CD14-positive monocyte (primary cell): ENCODE results near the gene SAT2. TPM values are rescaled to one million over a fixed set of nuclear protein-coding genes. Genes with fewer than 3 reads are reported as not detected.

Source experiments
- DNase-seq, 3 donors: peaks; one replicate each; pipeline ENCODE4 v3.0.0-alpha.2; 2011 to 2022
- H2AFZ ChIP-seq: 2 replicates; pipeline ENCODE4 v1.6.0; 2012; ENCODE audit warnings: mild to moderate bottlenecking, low read depth, low read length, inconsistent platforms; ENCODE audit not compliant: insufficient read depth, poor library complexity, severe bottlenecking
- H3K27ac ChIP-seq, 2 donors: 1 replicate in 1 of 2; 2 replicates in 1 of 2; pipeline ENCODE4 v1.5.1; 2012 to 2013; ENCODE audit warnings: low read length in 2 of 2, control low read depth in 1 of 2, inconsistent platforms in 1 of 2, low read depth in 1 of 2, mild to moderate bottlenecking in 1 of 2
- H3K27me3 ChIP-seq, 2 donors: one replicate each; pipeline versions ENCODE4 v1.6.0 to v1.6.1; 2011 to 2013; ENCODE audit warnings: low read length in 2 of 2; ENCODE audit not compliant: control insufficient read depth in 2 of 2, insufficient read depth in 2 of 2
- H3K36me3 ChIP-seq, 2 donors: replicated peaks in 1 of 2; 1 replicate in 1 of 2; 2 replicates in 1 of 2; pipeline versions ENCODE4 v1.5.1 to v1.6.1; 2012 to 2013; ENCODE audit warnings: low read length in 2 of 2, control low read depth in 1 of 2, inconsistent platforms in 1 of 2, mild to moderate bottlenecking in 1 of 2; ENCODE audit not compliant: insufficient read depth in 2 of 2, control insufficient read depth in 1 of 2
- H3K4me1 ChIP-seq, 2 donors: 1 replicate in 1 of 2; 2 replicates in 1 of 2; pipeline versions ENCODE4 v1.5.1 to v1.6.1; 2012 to 2013; ENCODE audit warnings: low read length in 2 of 2, control low read depth in 1 of 2, inconsistent platforms in 1 of 2, mild to moderate bottlenecking in 1 of 2, moderate library complexity in 1 of 2; ENCODE audit not compliant: insufficient read depth in 2 of 2, control insufficient read depth in 1 of 2
- H3K4me2 ChIP-seq: replicated peaks from 2 replicates; pipeline ENCODE3; 2012; ENCODE audit warnings: low read length, moderate library complexity, mild to moderate bottlenecking; ENCODE audit not compliant: poor library complexity, severe bottlenecking; ENCODE audit errors: extremely low read depth
- H3K4me3 ChIP-seq, 3 experiments: fragments of 200-600 bp in 1 of 3; sonication (generic) in 1 of 3; replicated peaks in 1 of 3; 1 replicate in 2 of 3; 2 replicates in 1 of 3; pipeline ENCODE4 v1.5.1; 2011 to 2013; ENCODE audit warnings: low read length in 3 of 3, mild to moderate bottlenecking in 3 of 3, control low read depth in 2 of 3, low read depth in 2 of 3, inconsistent platforms in 1 of 3, moderate library complexity in 1 of 3
- H3K79me2 ChIP-seq: 2 replicates; pipeline ENCODE4 v1.6.0; 2012; ENCODE audit warnings: mild to moderate bottlenecking, control low read depth, inconsistent platforms, low read length, moderate library complexity; ENCODE audit not compliant: insufficient read depth
- H3K9ac ChIP-seq: 2 replicates; pipeline ENCODE4 v1.6.0; 2017; ENCODE audit warnings: low read length, mild to moderate bottlenecking; ENCODE audit not compliant: insufficient read depth, poor library complexity, severe bottlenecking
- H3K9me3 ChIP-seq, 2 donors: replicated peaks in 1 of 2; 1 replicate in 1 of 2; 2 replicates in 1 of 2; pipeline versions ENCODE4 v1.5.1 to v1.6.1; 2012 to 2013; ENCODE audit warnings: low read length in 2 of 2, control low read depth in 1 of 2; ENCODE audit not compliant: control insufficient read depth in 1 of 2, insufficient read depth in 1 of 2
- H4K20me1 ChIP-seq: 2 replicates; pipeline ENCODE4 v1.6.0; 2012; ENCODE audit warnings: mild to moderate bottlenecking, low read length, control low read depth, moderate library complexity; ENCODE audit not compliant: insufficient read depth
- H3K27ac Mint-ChIP-seq, 7 donors: one replicate each; pipeline ENCODE4 v1.8.0; 2020; ENCODE audit warnings: mild to moderate bottlenecking in 7 of 7, mixed read lengths in 7 of 7, moderate library complexity in 6 of 7, inconsistent platforms in 2 of 7
- H3K27me3 Mint-ChIP-seq, 3 donors: one replicate each; pipeline ENCODE4 v1.8.0; 2021 to 2022; ENCODE audit warnings: low read depth in 3 of 3, mild to moderate bottlenecking in 3 of 3, mixed read lengths in 3 of 3, moderate library complexity in 3 of 3, inconsistent platforms in 1 of 3
- H3K36me3 Mint-ChIP-seq, 2 donors: one replicate each; pipeline ENCODE4 v1.8.0; 2020; ENCODE audit warnings: mixed read lengths in 2 of 2, inconsistent platforms in 1 of 2, mild to moderate bottlenecking in 1 of 2
- H3K4me1 Mint-ChIP-seq: one replicate; pipeline ENCODE4 v1.8.0; 2020; ENCODE audit warnings: mild to moderate bottlenecking, mixed read lengths
- H3K4me3 Mint-ChIP-seq, 2 donors: one replicate each; pipeline ENCODE4 v1.8.0; 2020; ENCODE audit warnings: mild to moderate bottlenecking in 2 of 2, mixed read lengths in 2 of 2, moderate library complexity in 1 of 2
- H3K9me3 Mint-ChIP-seq, 7 donors: one replicate each; pipeline ENCODE4 v1.8.0; 2020 to 2022; ENCODE audit warnings: mixed read lengths in 7 of 7, mild to moderate bottlenecking in 6 of 7, moderate library complexity in 6 of 7, inconsistent platforms in 2 of 7
- CTCF ChIP-seq: fragments of 200-600 bp; IDR thresholded peaks from one replicate; pipeline ENCODE4 v1.8.0; 2022; ENCODE audit warnings: antibody characterized with exemption, mild to moderate bottlenecking
- WGBS: methylation state at CpG from one replicate; pipeline ENCODE4 v1.1.5; 2013; ENCODE audit warnings: missing lambda C conversion rate; ENCODE audit not compliant: insufficient coverage; 5-methylcytosine and 5-hydroxymethylcytosine counted together
- intact Hi-C, 2 donors: fragments of 100-400 bp; cut with micrococcal nuclease; formaldehyde crosslinking; loops; one replicate each; pipeline versions ENCODE4 v1.15.0 to v1.15.1; 2023
- polyA plus RNA-seq, 3 donors: library from polyadenylated mRNA; depleted of rRNA in 1 of 3; unstranded in 2 of 3; stranded (reverse) in 1 of 3; fragments of 300-500 nt in 2 of 3; fragments of >200 nt in 1 of 3; fragmentation: Illumina TruSeq in 2 of 3; gene quantifications; 1 replicate in 2 of 3; 2 replicates in 1 of 3; pipeline ENCODE4 v1.2.3, GENCODE V29; 2012 to 2021

SAT2 gene
- polyA plus RNA-seq, 3 donors = 83.4 to 155 (median 89.8) TPM

- intact Hi-C loops = no loop called here
- Mint-ChIP-seq H3K4me1 (peaks cover 15% of the 10 kb centered on the region), H3K27me3 (peaks cover 36 to 54% (median 43%) of the 10 kb centered on the region in 3 donors), H3K36me3 (peaks cover 7 to 9% of the 10 kb centered on the region in 2 donors), H3K9me3 (peaks cover 0 to 21% (median 4%) of the 10 kb centered on the region in 7 donors), H3K27ac (no peak overlapping the region), H3K4me3 (peak overlapping the region in 1 of 2 donors; percentile 44)
- Histone ChIP-seq H4K20me1 (no peaks in the 10 kb centered on the region), H2AFZ (no peak overlapping the region), H3K36me3 (no peaks in the 10 kb centered on the region), H3K79me2 (no peaks in the 10 kb centered on the region), H3K4me3 (no peak overlapping the region), H3K9ac (no peak overlapping the region), H3K4me1 (peaks cover 13 to 18% of the 10 kb centered on the region in 2 donors), H3K27me3 (peaks cover 33 to 43% of the 10 kb centered on the region in 2 donors), H3K27ac (no peak overlapping the region), H3K9me3 (no peaks in the 10 kb centered on the region), H3K4me2 (no peak overlapping the region)
- WGBS = 97% methylated on average over 11 of the region's 16 CpGs
- DNase-seq = no peak
- no peak for TF ChIP-seq CTCF
Measured at GRCh38 chr17:7654832-7655540, 27.4 kb upstream of the SAT2 start.

DNA sequence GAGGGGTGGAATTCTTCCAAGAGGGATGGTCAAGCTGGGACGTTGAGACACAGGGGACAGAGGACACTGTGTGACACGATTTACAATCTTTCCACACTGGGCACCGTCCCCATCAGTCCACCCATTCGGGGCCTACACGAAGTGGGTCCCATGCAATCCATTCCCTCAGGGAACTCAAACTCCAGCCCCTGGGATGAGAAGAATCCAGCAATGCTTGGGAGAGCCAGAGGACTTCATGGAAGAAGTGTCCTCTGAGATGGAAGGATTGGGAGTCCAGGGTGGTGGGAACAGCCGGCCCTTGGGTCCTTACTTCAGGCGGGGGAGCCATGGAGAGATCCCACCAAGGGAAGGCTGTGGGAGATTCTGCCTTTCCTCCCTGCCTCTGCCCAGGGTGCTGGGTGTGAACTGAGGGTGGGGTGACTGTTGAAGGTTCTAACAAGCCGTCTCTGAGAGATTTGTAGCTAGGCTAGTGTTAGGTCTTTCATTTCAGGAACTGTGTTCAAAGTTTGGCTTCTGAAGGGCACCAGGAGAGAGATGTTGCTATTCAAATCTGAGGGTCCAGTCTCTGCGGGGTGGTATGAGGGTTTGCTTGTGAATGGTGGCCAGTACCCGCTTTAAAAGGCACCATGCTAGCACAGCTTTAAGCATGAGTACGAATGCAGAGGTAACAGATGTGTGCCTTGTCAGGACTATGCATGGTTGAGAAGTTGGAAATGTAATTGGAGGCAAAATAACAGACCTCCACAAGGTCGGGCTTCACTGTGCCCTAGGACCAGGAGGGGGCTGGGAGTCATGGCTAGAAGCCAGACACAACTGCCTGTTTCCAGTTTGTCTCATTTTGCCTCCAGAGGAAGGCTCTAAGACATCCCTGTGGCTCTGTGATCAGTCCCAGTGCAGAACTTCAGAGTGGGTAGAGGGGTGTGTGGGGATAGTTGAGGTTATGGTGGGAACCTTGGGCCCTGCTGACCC lies 25.1 kb upstream of the SAT2 start:
- H3K4me2 ChIP-seq = no peak overlapping the region
- no peak overlapping the region for H3K9ac ChIP-seq
- H2AFZ ChIP-seq = no peak overlapping the region
- H4K20me1 ChIP-seq = no peaks in the 10 kb centered on the region
- H3K27ac ChIP-seq = no peak overlapping the region
- no peak for DNase-seq
- H3K79me2 ChIP-seq = no peaks in the 10 kb centered on the region
- WGBS = 96% methylated on average over 4 of the region's 12 CpGs
- peaks cover 19% of the 10 kb centered on the region for H3K4me1 Mint-ChIP-seq
- peak overlapping the region in 1 of 2 donors; percentile 83 for H3K4me3 Mint-ChIP-seq
- peaks cover 35 to 46% of the 10 kb centered on the region in 2 donors for H3K27me3 ChIP-seq
- intact Hi-C loops = no loop called here
- H3K27ac Mint-ChIP-seq = no peak overlapping the region
- H3K27me3 Mint-ChIP-seq = peaks cover 44 to 69% (median 52%) of the 10 kb centered on the region in 3 donors
- no peak overlapping the region for H3K4me3 ChIP-seq
- TF ChIP-seq CTCF = no peak
- no peaks in the 10 kb centered on the region for H3K9me3 ChIP-seq
- H3K4me1 ChIP-seq = peaks cover 15 to 23% of the 10 kb centered on the region in 2 donors
- H3K9me3 Mint-ChIP-seq = peaks cover 0 to 23% (median 4%) of the 10 kb centered on the region in 7 donors
- no peaks in the 10 kb centered on the region for H3K36me3 ChIP-seq
- H3K36me3 Mint-ChIP-seq = peaks cover 7 to 13% of the 10 kb centered on the region in 2 donors
